ENCODE results near the gene MEF2D. TPM values are rescaled to one million over a fixed set of nuclear protein-coding genes. Genes with fewer than 3 reads are reported as not detected.

The MEF2D gene
- total RNA-seq, 1 donor from 2014 or later, result 59.2 TPM

GRCh38 chr1:156471496-156472490 is 28.8 kb downstream of the MEF2D start:
- DNase-seq (ENCODE audit: low read depth), result no peak

- DNase-seq (ENCODE audit: low read depth), result no peak
These were observed 30.1 kb downstream of the MEF2D start for GRCh38 chr1:156470473-156470872.

- DNase-seq (ENCODE audit: low read depth), result no peak
These were observed 31.8 kb downstream of the MEF2D start for GRCh38 chr1:156468693-156469345.

- DNase-seq (ENCODE audit: low read depth), result no peak
These were observed 32.7 kb downstream of the MEF2D start for GRCh38 chr1:156467906-156468305.

GRCh38 chr1:156467385-156467784 is 33.2 kb downstream of the MEF2D start:
- DNase-seq (ENCODE audit: low read depth), result no peak

- no peak for DNase-seq (ENCODE audit: low read depth)
These were observed 34.7 kb downstream of the MEF2D start for GRCh38 chr1:156465747-156466365.

GRCh38 chr1:156464825-156465452 is 35.6 kb downstream of the MEF2D start:
- no peak for DNase-seq (ENCODE audit: low read depth)

GRCh38 chr1:156464335-156464734 is 36.2 kb downstream of the MEF2D start:
- no peak for DNase-seq (ENCODE audit: low read depth)

- DNase-seq (ENCODE audit: low read depth), result no peak
These were observed 36.7 kb downstream of the MEF2D start for GRCh38 chr1:156463874-156464273.

GRCh38 chr1:156462954-156463795 is 37.4 kb downstream of the MEF2D start:
- DNase-seq (ENCODE audit: low read depth), result no peak

- no peak for DNase-seq (ENCODE audit: low read depth)
These were observed 38.6 kb downstream of the MEF2D start for GRCh38 chr1:156461781-156462647.

GRCh38 chr1:156461109-156461508 is 39.5 kb downstream of the MEF2D start:
- no peak for DNase-seq (ENCODE audit: low read depth)

- DNase-seq (ENCODE audit: low read depth), result no peak
These were observed 40.0 kb downstream of the MEF2D start for GRCh38 chr1:156460525-156460924.

GRCh38 chr1:156458181-156458503 is 42.4 kb downstream of the MEF2D start:
- DNase-seq (ENCODE audit: low read depth), result no peak

GRCh38 chr1:156456625-156457465 is 43.7 kb downstream of the MEF2D start:
- peak; percentile 99 for DNase-seq (ENCODE audit: low read depth)

GRCh38 chr1:156455362-156455761 is 45.2 kb downstream of the MEF2D start:
- DNase-seq (ENCODE audit: low read depth), result no peak

GRCh38 chr1:156452907-156453306 is 47.7 kb downstream of the MEF2D start:
- DNase-seq (ENCODE audit: low read depth), result no peak

GRCh38 chr1:156451505-156452160 is 48.9 kb downstream of the MEF2D start:
- DNase-seq (ENCODE audit: low read depth), result no peak
